Measurements from ENCODE around the gene SORL1.
"Not testable (repeated sequence)": the region's sequence is repeated elsewhere in the genome, so short reads cannot be mapped to it uniquely, and the experiment has no call there.

SORL1 gene

GRCh38 chr11:121478226-121478894 is 26.2 kb downstream of the SORL1 start:
- no peak for DNase-seq (ENCODE audit: low read depth in 2 of 2)

DNA sequence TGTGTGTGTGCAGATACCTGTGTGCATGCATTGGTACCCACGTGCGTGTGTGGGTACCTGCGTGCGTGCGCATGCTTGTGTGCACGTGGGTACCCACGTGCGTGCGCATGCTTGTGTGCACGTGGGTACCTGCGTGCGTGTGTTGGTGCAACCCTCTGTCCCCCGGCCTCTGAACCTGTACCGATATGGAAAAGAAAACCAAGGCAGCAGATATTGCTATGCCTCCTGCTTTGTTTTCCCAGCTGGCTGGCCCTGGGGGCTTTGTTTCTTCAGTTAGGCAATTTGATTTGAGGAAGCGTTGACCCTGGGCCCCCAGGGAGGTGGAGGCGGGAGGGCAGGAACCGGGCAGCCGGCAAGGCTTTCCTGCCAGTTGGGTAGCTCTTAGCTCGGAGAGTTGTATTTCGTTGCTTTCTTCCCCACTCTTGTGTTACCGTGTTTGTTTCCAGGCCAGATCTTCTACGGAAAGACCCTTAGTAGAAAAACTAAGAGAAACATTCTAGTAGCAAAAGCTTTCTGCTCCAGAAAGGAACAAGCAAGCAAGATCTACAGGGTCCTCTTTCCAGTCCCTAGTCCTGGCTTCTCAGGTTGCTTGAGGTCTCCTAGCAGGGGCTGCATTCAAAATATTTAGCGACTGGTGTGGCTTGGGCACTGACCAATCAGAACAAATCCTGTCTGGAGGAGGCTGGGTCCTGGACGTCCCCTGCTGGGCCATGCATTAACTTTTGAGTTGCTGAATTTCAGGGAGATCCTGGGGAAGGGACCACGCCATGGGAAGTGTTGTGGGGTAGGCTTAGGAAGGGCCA is 27.0 kb downstream of the SORL1 start:
- DNase-seq (ENCODE audit: low read depth in 2 of 2) = no peak

GRCh38 chr11:121479698-121480238 is 27.7 kb downstream of the SORL1 start:
- DNase-seq (ENCODE audit: low read depth in 2 of 2) = no peak

DNA sequence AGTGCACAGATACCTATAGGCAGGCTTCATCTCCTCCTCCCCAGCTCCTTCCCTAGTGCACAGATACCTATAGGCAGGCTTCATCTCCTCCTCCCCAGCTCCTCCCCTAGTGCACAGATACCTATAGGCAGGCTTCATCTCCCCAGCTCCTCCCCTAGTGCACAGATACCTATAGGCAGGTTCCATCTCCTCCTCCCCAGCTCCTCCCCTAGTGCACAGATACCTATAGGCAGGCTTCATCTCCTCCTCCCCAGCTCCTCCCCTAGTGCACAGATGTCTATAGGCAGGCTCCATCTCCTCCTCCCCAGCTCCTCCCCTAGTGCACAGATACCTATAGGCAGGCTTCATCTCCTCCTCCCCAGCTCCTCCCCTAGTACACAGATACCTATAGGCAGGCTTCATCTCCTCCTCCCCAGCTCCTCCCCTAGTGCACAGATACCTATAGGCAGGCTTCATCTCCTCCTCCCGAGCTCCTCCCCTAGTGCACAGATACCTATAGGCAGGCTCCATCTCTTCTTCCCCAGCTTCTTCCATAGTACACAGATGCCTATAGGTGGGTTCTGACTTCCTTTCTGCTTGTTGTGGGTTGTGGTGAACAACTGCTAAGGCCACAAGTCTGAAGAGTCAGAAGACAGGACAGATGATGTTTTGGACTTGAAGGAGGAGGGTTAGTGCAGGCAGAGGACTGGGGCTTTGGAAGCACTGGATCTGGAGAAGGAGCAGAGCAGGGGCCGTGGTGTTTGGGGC is 29.5 kb downstream of the SORL1 start:
- not testable (repeated sequence) for DNase-seq (ENCODE audit: low read depth in 2 of 2)

- DNase-seq (ENCODE audit: low read depth in 2 of 2) = peak; percentile 45 to 53
These were observed 30.4 kb downstream of the SORL1 start for GRCh38 chr11:121482231-121483129.

DNA sequence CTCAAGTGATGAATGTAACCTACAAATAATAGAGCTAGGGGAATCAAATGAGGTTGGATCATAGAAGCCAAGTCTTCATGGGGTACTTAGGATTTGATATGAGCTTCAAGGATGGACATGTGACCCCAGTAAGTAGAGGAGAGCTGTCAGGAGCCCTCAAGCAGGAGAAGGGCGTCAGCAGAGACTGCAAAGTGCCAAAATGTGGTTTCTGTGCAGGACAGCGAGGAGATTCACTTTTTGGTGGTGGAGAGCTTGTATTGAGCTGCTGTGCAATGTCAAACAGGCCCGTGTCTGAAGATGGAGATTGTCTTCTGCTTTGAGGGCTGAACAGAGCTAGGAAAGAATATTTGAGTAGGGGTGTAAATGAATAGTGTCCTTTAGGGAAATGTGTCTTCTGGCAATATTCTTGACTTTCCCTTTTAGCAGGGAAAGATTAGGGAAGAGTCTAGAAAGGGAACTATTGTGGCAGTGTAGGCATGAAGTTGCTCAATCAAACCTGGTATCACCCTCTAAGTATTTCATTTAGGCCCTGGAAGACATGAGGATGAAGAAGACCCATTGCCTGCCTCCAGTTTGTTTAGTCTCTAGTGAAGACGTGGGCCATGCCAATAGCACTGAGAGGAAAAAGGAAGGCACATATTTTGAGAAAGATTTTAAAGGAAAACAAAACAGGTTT is 31.8 kb downstream of the SORL1 start:
- no peak for DNase-seq (ENCODE audit: low read depth in 2 of 2)

- no peak for DNase-seq (ENCODE audit: low read depth in 2 of 2)
These were observed 33.1 kb downstream of the SORL1 start for GRCh38 chr11:121485216-121485615.

- no peak for DNase-seq (ENCODE audit: low read depth in 2 of 2)
These were observed 33.9 kb downstream of the SORL1 start for GRCh38 chr11:121486054-121486453.

- DNase-seq (ENCODE audit: low read depth in 2 of 2) = no peak
These were observed 35.1 kb downstream of the SORL1 start for GRCh38 chr11:121487191-121487590.

- DNase-seq (ENCODE audit: low read depth in 2 of 2) = no peak
These were observed 36.1 kb downstream of the SORL1 start for GRCh38 chr11:121488170-121488569.

- no peak for DNase-seq (ENCODE audit: low read depth in 2 of 2)
These were observed 36.5 kb downstream of the SORL1 start for GRCh38 chr11:121488641-121489040.

GRCh38 chr11:121489823-121490222 is 37.7 kb downstream of the SORL1 start:
- no peak for DNase-seq (ENCODE audit: low read depth in 2 of 2)

- DNase-seq (ENCODE audit: low read depth in 2 of 2) = peak; percentile 50 to 59
These were observed 42.4 kb downstream of the SORL1 start for GRCh38 chr11:121494355-121495099.

DNA sequence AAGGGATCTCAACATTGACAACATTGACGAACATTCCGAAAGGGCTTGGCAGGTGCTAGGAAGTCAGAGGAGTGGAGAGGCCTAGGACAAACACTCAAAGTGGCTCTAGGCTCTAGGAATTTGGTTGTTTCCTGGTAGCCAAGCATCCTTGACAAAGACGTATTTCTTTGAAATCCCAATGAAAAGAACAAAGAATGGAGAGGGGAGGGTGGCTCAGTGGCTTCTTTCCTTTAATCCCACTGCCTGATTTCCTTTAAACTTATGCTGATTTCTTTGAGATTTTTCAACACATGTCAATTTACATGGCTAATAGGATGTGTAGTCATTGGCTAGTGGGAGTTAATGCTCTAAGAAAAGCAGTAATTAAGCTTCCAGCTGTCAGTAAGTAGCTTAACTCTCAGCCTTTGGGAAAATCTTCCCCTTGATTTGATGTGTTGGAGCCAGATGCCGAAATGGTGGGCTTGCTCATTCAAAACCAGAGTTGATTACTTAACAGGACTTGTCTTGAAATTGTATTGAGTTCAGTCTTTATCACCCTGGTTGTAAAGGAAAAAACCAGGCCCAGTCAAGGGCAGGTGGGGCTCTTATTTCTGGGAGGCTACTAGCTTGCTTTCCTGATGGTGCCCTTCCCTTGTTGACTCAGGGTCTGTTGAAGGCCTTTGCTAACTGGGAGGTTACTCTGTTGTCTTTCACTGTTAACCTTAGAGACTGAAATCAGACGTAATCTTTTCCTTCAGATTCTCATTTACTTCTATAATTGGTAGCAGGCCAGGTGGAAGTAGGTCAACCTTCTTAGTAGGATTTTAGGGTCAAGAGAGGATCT is 45.3 kb downstream of the SORL1 start:
- no peak for DNase-seq (ENCODE audit: low read depth in 2 of 2)

DNA sequence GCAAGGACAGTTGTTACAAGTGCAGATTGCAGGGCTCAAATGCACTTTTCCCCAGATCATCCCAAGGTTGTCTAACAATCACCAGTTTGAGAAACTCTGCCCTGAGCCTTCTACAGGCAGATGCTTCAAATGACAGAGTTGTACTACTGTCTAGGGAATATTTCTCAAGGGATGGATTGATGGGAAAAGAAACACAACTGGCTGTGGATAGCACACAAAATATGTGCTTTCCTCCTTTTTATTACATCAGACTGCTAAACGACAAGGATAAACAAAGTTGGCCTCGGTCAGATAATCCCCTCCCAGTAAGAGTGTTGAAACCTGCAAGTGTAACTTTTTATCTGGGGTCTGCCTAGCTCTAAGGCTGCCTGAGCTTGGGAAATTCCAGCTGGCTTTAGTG is 47.3 kb downstream of the SORL1 start:
- no peak for DNase-seq (ENCODE audit: low read depth in 2 of 2)

- DNase-seq (ENCODE audit: low read depth in 2 of 2) = no peak
These were observed 48.2 kb downstream of the SORL1 start for GRCh38 chr11:121500275-121500674.

GRCh38 chr11:121500717-121501116 is 48.6 kb downstream of the SORL1 start:
- DNase-seq (ENCODE audit: low read depth in 2 of 2) = no peak

DNA sequence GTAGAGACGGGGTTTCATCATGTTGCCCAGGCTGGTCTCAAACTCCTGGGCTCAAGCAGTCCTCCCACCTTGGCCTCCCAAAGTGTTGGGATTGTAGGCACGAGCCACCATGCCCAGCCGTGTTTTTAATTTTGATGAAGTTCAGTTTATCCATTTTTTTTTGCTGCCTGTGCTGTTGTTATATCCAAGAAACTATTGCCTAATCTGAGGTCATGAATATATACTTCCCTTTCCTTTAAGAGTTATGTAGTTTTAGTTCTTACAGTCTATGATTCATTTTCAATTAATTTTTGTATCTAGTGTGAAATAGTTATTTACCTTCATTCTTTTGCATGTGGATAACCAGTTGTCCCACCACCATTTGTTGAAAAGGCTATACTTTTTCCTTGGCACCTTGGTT is 50.9 kb downstream of the SORL1 start:
- DNase-seq (ENCODE audit: low read depth in 2 of 2) = no peak

- not testable (repeated sequence) for DNase-seq (ENCODE audit: low read depth in 2 of 2)
These were observed 54.1 kb downstream of the SORL1 start for GRCh38 chr11:121506237-121506636.
